DND-41 (cell line): Measurements from ENCODE around the gene GCN1.

Experiments
- CTCF ChIP-seq: IDR thresholded peaks from 2 replicates; pipeline ENCODE4 v1.5.1; 2012; ENCODE audit warnings: borderline replicate concordance, low read length, moderate library complexity, mild to moderate bottlenecking; ENCODE audit not compliant: poor library complexity, severe bottlenecking; ENCODE audit errors: extremely low read depth
- EZH2 ChIP-seq: IDR thresholded peaks from 3 replicates; pipeline ENCODE4 v1.6.1; 2012; ENCODE audit warnings: borderline replicate concordance, low read depth, mild to moderate bottlenecking, moderate library complexity, low read length, inconsistent platforms; ENCODE audit not compliant: severe bottlenecking

- TF ChIP-seq CTCF, result no peak
- TF ChIP-seq EZH2, result no peak
These were observed 78.6 kb downstream of the GCN1 start for GRCh38 chr12:120115692-120116440.
